NB4 (cell line): Measurements from ENCODE around the gene RIBC2.

Source experiments
- POLR2A ChIP-seq: IDR thresholded peaks from 2 replicates; pipeline ENCODE4 v1.6.1; 2011; ENCODE audit warnings: mild to moderate bottlenecking; ENCODE audit not compliant: insufficient read length; ENCODE audit errors: extremely low read depth
- TF ChIP-seq, protein P1 (sequence below): IDR thresholded peaks from one replicate; pipeline ENCODE4 v1.5.1; 2012; ENCODE audit warnings: low read depth, low read length
- TF ChIP-seq, protein P2 (sequence below): IDR thresholded peaks from 2 replicates; pipeline ENCODE4 v1.6.1; 2011; ENCODE audit warnings: low read depth, low read length

DNA sequence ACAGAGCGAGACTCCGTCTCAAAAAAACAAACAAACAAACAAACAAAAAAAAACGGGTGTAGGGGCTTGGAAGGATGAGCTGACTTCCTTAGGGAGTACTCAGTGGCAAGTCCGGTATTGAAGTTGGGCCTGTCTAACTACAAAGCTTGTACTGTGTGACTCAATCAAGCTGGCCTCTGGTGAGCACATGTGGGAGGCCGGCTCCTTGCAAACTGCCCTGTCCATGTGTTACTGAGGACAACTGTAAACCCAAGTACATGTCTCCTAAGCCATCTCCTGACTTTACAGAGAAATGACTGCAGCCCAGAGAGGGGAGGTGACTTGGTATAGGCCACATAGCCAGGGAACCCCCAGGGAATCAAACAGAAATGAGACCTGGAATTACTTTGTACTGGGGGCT, 11.6 kb downstream of the RIBC2 start:
- TF ChIP-seq, protein P1, sequence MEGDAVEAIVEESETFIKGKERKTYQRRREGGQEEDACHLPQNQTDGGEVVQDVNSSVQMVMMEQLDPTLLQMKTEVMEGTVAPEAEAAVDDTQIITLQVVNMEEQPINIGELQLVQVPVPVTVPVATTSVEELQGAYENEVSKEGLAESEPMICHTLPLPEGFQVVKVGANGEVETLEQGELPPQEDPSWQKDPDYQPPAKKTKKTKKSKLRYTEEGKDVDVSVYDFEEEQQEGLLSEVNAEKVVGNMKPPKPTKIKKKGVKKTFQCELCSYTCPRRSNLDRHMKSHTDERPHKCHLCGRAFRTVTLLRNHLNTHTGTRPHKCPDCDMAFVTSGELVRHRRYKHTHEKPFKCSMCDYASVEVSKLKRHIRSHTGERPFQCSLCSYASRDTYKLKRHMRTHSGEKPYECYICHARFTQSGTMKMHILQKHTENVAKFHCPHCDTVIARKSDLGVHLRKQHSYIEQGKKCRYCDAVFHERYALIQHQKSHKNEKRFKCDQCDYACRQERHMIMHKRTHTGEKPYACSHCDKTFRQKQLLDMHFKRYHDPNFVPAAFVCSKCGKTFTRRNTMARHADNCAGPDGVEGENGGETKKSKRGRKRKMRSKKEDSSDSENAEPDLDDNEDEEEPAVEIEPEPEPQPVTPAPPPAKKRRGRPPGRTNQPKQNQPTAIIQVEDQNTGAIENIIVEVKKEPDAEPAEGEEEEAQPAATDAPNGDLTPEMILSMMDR = no peak
- TF ChIP-seq, protein P2, sequence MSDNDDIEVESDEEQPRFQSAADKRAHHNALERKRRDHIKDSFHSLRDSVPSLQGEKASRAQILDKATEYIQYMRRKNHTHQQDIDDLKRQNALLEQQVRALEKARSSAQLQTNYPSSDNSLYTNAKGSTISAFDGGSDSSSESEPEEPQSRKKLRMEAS = no peak
- no peak for TF ChIP-seq POLR2A
